GM21423 (cell line): Measurements from ENCODE around the gene CAPZA1.
A peak's percentile ranks its signal among the peaks of the same experiment; 100 is the strongest.
"Not testable (repeated sequence)": the region's sequence is repeated elsewhere in the genome, so short reads cannot be mapped to it uniquely, and the experiment has no call there.

Experiments
- ATAC-seq: cut with Tn5 transposase; IDR thresholded peaks from one replicate; pipeline ENCODE4 v1.9.1; 2021; ENCODE audit warnings: mild to moderate bottlenecking, moderate library complexity; ENCODE audit not compliant: unreplicated experiment

CAPZA1 gene

GRCh38 chr1:112619518-112620376, at the start of gene CAPZA1:
Gene CAPZA1 (plus strand): TSS chr1:112619832. CDS start chr1:112619845, 13 bp downstream.
- peak; percentile 82 for ATAC-seq

DNA sequence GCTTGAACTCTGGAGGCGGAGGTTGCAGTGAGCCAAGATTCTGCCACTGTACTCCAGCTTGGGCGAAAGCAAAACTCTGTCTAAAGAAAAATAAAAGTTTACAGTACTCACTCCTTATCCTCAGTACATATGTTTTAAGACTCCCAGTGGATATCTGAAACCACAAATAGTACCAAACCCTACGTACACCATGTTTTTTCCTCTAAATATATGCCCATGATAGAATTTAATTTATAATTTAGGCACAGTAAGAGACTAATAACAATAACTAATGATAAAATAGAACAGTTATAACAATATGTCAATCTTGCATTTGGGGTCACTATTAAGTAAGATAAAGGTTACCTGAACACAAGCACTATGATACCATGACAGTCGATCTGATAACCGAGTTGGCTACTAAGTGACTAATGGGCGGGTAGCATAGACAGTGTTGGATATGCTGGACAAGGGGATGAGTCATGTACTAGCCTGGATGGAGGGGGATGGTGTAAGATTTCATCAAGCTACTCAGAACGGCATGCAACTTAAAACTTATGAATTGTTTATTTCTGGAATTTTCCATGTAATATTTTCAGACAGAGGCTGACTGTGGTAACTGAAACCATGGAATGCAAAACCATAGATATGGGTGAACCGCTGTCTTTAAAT, 44.4 kb upstream of the CAPZA1 start:
- ATAC-seq: no peak

DNA sequence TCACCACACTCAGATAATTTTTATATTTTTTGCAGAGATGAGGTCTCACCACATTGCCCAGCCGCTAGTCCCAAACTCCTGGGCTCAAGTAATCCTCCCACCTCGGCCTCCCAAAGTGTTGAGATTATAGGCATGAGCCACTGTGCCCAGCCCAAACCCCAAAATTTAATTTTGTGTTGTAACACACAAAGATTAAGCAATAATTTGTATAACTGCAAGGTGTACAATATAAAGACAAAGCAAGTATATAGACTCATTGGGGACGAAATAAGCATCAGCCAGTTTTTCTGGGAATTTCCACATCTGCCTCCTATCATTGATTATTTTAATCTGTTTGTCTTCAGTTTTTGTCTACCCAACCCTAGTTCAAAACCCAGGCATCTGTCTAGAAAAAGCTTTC, 43.4 kb upstream of the CAPZA1 start:
- ATAC-seq: no peak

DNA sequence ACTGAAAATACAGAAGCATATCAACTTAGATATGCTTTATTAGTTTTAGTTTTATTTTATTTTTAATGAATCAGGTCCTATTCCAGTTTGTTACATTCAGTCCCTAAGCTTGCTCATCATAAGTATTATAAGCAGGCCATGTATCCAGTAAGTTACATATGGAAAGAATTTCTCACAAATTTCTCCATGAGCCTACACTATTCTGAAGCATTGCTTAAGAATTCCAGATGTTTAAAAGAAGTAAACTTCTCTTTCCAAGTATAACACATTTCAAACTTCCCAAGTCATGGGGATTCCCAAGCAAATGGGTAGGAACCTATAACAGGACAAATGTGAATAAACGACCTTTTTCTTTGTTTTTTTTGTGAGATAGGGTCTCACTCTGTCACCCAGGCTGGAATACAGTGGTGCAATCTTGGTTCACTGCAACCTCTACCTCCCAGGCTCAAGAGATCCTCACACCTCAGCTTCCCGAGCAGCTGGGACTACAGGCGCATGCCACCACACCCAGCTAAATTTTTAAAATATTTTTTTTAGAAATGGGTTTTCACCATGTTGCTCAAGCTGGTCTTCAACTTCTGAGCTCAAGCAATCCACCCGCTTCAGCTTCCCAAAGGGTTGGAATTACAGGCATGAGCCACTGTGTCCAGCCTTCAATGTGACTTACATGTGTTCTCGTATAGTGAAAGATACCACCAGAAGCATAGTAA, 39.7 kb upstream of the CAPZA1 start:
- ATAC-seq: no peak

GRCh38 chr1:112581586-112582192, 37.9 kb upstream of the CAPZA1 start:
- ATAC-seq: no peak

DNA sequence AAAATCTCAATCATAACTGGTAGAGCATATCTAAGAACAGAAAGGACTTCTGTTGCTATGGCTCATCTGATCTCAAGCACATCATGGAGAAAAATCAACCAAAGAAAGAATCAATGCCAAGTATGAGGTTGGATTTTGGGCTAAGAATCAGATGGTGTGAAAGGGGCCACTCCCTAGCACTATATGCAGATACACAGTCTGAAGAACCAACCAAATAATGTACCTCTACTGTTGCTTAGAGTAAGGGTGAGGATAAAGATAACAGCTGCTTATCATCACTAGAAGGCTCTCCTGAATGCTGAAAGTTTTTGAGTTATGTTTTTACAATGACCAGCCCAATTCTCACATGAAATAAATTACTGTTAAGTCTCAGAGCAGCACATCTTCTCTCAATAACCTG, 36.3 kb upstream of the CAPZA1 start:
- ATAC-seq: no peak

DNA sequence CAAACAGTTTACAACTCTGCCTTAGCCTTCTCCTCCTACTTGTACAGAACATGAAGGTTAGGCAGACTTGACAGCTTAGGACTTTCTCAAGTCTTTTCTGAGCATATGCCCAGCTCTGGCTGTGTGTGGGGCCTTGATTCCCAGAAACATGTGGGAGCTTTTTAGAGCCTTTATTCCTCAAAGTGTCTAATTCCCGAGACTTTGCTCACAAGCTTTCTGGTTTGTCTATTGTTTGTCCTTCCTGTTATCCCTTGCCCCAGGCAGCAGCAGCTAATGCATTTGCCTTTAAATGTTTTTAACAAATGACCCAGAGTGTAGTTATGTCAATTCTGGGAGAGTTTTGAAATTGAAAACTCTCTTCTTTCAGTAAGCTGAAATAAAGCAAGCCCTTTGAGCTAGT, 29.9 kb upstream of the CAPZA1 start:
- no peak for ATAC-seq

DNA sequence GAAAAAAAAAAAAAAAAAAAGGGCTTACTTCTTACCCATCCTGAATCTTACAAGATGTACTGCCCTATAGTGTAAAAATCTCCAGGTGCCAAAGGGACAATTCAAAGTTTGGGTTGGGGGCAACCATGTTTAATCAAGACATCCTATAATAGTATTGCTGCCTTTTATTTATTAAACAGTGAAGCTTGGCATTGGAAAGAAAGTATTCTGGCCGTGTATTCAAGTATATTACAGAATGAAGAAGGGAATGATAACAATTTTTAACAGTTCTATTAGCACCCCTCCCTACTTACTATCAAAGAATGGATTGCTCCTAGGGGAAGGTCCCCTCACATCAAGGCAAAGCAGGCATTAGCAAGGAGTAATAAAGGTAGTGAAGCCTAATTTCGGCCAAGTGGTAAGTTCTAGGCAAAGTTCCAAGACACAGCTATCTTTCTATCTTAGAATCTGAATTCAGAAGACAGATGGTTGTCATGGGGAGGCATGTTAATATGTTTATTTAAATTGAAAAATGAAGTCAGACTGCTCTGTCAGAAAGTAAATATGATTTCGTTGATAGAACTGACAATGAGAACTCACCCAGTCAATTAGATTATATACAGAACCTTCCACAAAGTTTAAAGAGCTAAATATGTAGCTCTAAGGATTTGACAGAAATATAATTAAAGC, 25.3 kb upstream of the CAPZA1 start:
- no peak for ATAC-seq

DNA sequence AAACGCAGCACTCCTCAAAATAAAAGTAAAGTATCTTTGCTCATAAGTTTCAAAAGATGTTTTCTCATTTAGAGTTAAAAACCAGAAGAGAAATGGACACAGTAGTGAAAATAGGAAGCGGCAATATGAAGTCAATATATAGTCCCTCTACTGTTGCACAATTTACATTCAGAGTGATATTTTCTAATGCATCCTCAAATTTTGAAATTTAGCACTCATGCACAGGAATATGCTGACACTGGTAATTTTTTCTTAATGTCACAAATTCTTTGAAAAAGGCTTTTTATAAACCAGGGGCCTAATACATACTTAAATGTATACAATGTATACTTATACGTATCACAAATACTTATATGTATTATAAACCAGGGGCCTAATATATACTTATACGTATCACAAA, 20.2 kb upstream of the CAPZA1 start:
- no peak for ATAC-seq

DNA sequence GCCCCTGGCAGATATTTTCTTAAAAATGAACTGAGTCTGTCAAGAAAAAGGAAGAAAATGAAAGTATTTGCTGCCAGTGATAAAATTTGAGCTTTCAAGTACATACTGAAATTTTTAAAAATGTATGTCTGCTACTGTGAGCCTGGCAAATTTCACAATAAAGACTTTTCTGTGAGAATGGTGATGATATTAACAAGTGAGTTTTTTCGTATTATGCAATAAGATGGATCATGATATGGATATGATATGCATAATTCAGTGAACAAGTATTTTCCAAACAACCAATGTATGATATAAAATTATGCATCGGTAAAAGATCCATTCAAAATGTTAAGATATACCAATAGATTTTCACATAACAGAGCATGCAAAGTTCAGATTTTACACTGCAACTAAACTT, 16.6 kb upstream of the CAPZA1 start:
- ATAC-seq: no peak

GRCh38 chr1:112603541-112603940, 16.1 kb upstream of the CAPZA1 start:
- no peak for ATAC-seq

- ATAC-seq: no peak
These were observed 13.9 kb upstream of the CAPZA1 start for GRCh38 chr1:112605633-112606327.

- ATAC-seq: no peak
These were observed 5.1 kb upstream of the CAPZA1 start for GRCh38 chr1:112614460-112615065.

DNA sequence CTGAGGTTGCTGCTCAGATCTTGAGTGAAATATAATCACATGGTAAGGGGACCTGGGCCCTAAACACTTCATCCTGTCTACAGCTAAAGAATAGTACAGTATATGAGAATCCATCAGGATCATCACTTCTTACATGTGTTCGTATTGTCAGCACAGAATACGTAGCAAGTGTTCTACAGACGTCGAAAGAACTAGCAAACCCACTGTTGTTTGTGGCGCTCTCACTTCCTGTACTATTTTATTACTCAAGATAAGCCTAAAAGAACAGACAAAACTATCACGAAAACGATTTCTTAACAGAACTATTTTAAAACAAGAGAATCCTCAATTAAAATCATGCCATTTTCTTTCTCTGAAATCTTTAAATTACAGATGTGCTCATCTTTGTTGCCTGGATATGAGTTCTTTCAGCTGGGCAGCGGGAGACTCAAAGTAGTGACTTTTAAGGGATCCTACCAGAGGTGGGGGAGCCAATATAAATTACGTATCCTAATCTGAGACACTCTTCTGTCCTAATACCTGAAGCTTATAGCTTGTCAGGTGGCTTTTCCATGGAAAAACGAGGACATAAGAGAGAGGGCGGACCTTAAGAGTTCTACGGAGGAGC, 1.4 kb upstream of the CAPZA1 start:
- no peak for ATAC-seq

DNA sequence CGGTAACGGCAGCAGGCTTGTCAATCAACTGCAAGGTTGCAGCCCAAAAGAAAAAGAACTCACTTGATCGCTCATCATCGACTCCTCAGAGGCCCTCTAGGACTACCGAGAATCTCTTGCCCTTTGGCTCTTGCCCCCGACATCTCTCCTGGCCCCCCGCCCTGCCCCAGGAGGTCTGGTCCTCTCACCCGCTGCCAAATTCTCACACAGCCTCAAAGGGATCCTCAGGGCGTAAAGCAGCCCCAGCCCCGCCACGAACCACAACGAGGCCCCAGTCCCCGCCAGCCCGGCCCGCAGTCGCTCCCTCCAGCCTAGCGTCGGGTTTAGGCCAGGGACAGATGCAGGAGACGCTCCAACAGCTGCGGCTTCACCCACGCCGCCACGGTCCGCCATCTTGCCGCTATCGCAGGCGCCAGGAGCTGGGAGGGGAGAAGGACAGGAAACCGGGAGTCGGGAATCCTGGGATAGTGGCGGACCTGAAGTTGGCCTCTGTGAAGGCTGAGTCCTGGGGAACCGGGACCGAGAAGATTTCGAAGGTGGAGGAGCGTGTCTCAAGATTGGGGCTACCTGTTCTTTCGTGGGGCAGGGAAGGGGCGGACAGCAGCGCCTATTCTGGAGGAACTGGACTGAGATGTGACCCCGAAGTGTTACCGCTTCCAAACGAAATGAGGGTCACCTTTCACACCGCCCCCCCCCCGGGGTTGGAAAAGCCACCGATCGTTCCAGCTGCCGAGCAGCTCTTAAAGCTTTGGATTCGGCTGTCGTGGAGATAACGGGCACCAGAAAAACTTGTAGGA, 713 bp upstream of the CAPZA1 start, which contains the start of gene ST7L:
Gene ST7L (minus strand): TSS at position 421 of the 797 bp plus-strand sequence. CDS start 28 bp downstream, at position 393.
- no peak for ATAC-seq

- ATAC-seq: no peak
These were observed 704 bp downstream of the CAPZA1 start for GRCh38 chr1:112620377-112620695.

GRCh38 chr1:112624493-112624892, 4.9 kb downstream of the CAPZA1 start:
- ATAC-seq: not testable (repeated sequence)

DNA sequence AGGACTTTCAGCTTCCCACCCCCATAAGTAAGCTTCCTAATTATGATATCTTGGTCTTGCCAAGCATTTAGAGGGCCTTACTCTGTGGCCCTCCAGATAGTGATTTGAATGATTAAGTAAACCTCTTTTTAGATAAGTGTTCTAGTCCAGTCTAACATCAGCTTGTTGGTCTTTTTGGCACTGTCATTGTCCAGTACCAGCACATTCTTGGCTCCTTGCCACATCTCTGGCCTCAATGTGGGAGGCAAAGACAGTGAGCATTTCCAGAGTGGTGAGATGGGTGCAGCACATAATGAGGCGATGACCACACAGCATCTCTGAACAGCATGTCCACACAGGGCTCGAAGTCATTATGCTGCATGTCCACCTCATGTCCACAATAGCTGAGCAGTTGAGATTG, 6.1 kb downstream of the CAPZA1 start:
- no peak for ATAC-seq

- ATAC-seq: no peak
These were observed 6.6 kb downstream of the CAPZA1 start for GRCh38 chr1:112626193-112626592.
